ENCODE measurements around the gene PCNX4.
A peak's percentile ranks its signal among the peaks of the same experiment; 100 is the strongest.
"Not testable (repeated sequence)": the region's sequence is repeated elsewhere in the genome, so short reads cannot be mapped to it uniquely, and the experiment has no call there.

Gene PCNX4

GRCh38 chr14:60097974-60098373, 6.3 kb downstream of the PCNX4 start:
- no peak for DNase-seq (ENCODE audit: low read depth, low spot score)
- no peak overlapping the region for H3K4me3 ChIP-seq (ENCODE audit: low read length)

- not testable (repeated sequence) for H3K4me3 ChIP-seq (ENCODE audit: low read length); DNase-seq (ENCODE audit: low read depth, low spot score)
Measured at GRCh38 chr14:60099855-60100254, 8.1 kb downstream of the PCNX4 start.

- DNase-seq (ENCODE audit: low read depth, low spot score), result no peak
Measured at GRCh38 chr14:60101786-60102185, 10.1 kb downstream of the PCNX4 start.

GRCh38 chr14:60102389-60102788, 10.7 kb downstream of the PCNX4 start:
- no peak for DNase-seq (ENCODE audit: low read depth, low spot score)
- no peak overlapping the region for H3K4me3 ChIP-seq (ENCODE audit: low read length)

More at GRCh38 chr14:60101786-60102185, 10.1 kb downstream of the PCNX4 start:
- no peak overlapping the region for H3K4me3 ChIP-seq (ENCODE audit: low read length)

- H3K4me3 ChIP-seq (ENCODE audit: low read length), result no peak overlapping the region
- DNase-seq (ENCODE audit: low read depth, low spot score), result no peak
Measured at GRCh38 chr14:60106339-60106738, 14.6 kb downstream of the PCNX4 start.

GRCh38 chr14:60107477-60107876, 15.8 kb downstream of the PCNX4 start:
- no peak for DNase-seq (ENCODE audit: low read depth, low spot score)
- no peak overlapping the region for H3K4me3 ChIP-seq (ENCODE audit: low read length)

GRCh38 chr14:60111732-60112131, 20.0 kb downstream of the PCNX4 start:
- DNase-seq (ENCODE audit: low read depth, low spot score), result no peak
- H3K4me3 ChIP-seq (ENCODE audit: low read length), result no peak overlapping the region

- no peak overlapping the region for H3K4me3 ChIP-seq (ENCODE audit: low read length)
- no peak for DNase-seq (ENCODE audit: low read depth, low spot score)
Measured at GRCh38 chr14:60114881-60115280, 23.2 kb downstream of the PCNX4 start.

GRCh38 chr14:60116181-60116580, 24.5 kb downstream of the PCNX4 start:
- DNase-seq (ENCODE audit: low read depth, low spot score), result no peak
- no peak overlapping the region for H3K4me3 ChIP-seq (ENCODE audit: low read length)

- H3K4me3 ChIP-seq (ENCODE audit: low read length), result no peak overlapping the region
- no peak for DNase-seq (ENCODE audit: low read depth, low spot score)
Measured at GRCh38 chr14:60125918-60126317, 34.2 kb downstream of the PCNX4 start.

GRCh38 chr14:60133487-60133886, 41.8 kb downstream of the PCNX4 start:
- DNase-seq (ENCODE audit: low read depth, low spot score), result no peak
- H3K4me3 ChIP-seq (ENCODE audit: low read length), result no peak overlapping the region

GRCh38 chr14:60134702-60135101, 43.0 kb downstream of the PCNX4 start:
- H3K4me3 ChIP-seq (ENCODE audit: low read length), result no peak overlapping the region
- DNase-seq (ENCODE audit: low read depth, low spot score), result no peak

GRCh38 chr14:60151715-60152114, 60.0 kb downstream of the PCNX4 start:
- H3K4me3 ChIP-seq (ENCODE audit: low read length), result no peak overlapping the region
- DNase-seq (ENCODE audit: low read depth, low spot score), result peak; percentile 82

- no peak for DNase-seq (ENCODE audit: low read depth, low spot score)
Measured at GRCh38 chr14:60153991-60154390, 62.3 kb downstream of the PCNX4 start.

GRCh38 chr14:60154671-60155070, 62.9 kb downstream of the PCNX4 start:
- no peak for DNase-seq (ENCODE audit: low read depth, low spot score)
- no peak overlapping the region for H3K4me3 ChIP-seq (ENCODE audit: low read length)

More at GRCh38 chr14:60153991-60154390, 62.3 kb downstream of the PCNX4 start:
- no peak overlapping the region for H3K4me3 ChIP-seq (ENCODE audit: low read length)

- DNase-seq (ENCODE audit: low read depth, low spot score), result no peak
- no peak overlapping the region for H3K4me3 ChIP-seq (ENCODE audit: low read length)
Measured at GRCh38 chr14:60160422-60160821, 68.7 kb downstream of the PCNX4 start.

- no peak for DNase-seq (ENCODE audit: low read depth, low spot score)
Measured at GRCh38 chr14:60161196-60162107, 69.7 kb downstream of the PCNX4 start.

GRCh38 chr14:60163693-60164092, 72.0 kb downstream of the PCNX4 start:
- no peak for DNase-seq (ENCODE audit: low read depth, low spot score)
- peak overlapping the region; percentile 86; the same call in 1 of the 2 replicates for H3K4me3 ChIP-seq (ENCODE audit: low read length)

More at GRCh38 chr14:60161196-60162107, 69.7 kb downstream of the PCNX4 start:
- no peak overlapping the region for H3K4me3 ChIP-seq (ENCODE audit: low read length)

- DNase-seq (ENCODE audit: low read depth, low spot score), result no peak
- H3K4me3 ChIP-seq (ENCODE audit: low read length), result peak overlapping the region; percentile 86
Measured at GRCh38 chr14:60164404-60164711, 72.6 kb downstream of the PCNX4 start.

- peak within 1 kb of the TSS; percentile 86 for H3K4me3 ChIP-seq (ENCODE audit: low read length)
- peak; percentile 82 for DNase-seq (ENCODE audit: low read depth, low spot score)
Measured at GRCh38 chr14:60164712-60165546, 73.2 kb downstream of the PCNX4 start, which contains the start of gene DHRS7. DHRS7 (minus strand) TSS chr14:60165398; CDS start chr14:60165309, 89 bp downstream.

Data from Jurkat, Clone E6-1 (cell line).